Ureter (tissue), 1 donor: ENCODE results near the gene GALNT7. TPM values are rescaled to one million over a fixed set of nuclear protein-coding genes. Genes with fewer than 3 reads are reported as not detected.

Experiments
- DNase-seq: peaks from one replicate; pipeline ENCODE4 v3.0.0-alpha.2; 2020; ENCODE audit warnings: low spot score
- total RNA-seq: library from RNA; stranded (reverse); gene quantifications from one replicate; pipeline ENCODE4 v1.2.4, GENCODE V29; 2023
- donor health status: DM: yes; HTN: yes; CAD: no.

GALNT7 gene
- total RNA-seq, 1 donor from 2014 or later: 49.7 TPM

DNA sequence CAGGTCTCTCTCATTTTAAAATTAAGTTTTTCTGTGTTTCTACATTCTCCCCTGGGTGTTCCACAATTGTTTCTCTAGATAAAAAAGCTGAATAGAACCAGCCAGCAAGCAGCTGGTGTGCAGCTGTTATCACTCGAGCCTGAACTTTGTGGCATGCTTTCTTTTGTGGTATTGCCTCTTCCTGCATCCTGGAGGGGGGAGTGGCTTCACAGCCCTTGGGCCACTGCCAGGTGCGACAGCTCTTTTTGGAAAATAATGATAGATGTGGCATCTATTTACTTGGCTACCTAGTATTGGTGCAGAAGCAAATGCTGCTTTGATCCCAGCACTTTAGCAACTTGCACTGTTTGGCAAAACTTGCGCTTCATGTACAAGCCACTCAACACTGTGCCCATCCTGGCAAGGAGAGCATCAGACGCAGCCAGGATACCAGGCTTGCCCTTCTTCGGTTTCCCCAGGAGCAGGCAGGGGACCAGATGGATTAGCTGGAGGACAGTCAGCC lies 96.1 kb downstream of the GALNT7 start:
- DNase-seq: no peak

DNA sequence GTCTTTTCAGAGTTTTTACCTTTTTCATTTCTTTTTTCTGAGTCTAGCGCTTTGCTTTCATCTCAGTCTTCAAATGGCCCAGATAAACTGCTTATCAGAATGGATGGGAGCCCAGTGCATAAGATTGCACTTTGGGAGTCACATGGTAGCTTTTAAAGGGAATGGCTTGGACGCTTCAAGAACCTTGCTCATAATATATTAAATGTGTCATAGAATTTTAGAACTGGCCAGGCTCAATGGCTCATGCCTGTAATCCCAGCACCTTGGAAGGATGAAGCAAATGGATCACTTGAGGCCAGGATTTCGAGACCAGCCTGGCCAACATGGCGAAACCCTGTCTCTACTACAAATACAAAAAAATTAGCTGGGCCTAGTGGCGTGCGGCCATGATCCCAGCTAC lies 97.1 kb downstream of the GALNT7 start:
- no peak for DNase-seq

DNA sequence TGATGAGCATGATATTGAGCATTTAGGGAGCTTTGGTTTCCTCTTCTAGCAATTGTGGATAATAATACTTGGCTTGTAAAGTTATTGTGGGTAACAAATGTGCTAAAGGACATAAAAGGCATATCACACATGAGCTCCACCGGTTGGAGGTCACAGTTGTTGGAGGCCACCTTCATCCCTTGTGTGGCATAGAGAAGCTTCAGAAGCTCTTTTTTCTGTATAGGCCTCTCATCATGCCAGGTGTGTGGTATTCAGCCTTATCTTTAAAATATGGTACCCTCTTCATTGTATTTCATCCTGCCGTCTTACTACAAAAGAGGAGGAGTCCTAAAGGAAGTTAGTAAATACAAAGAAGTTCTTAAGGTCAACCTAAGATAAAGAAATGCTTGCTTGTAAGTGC lies 99.1 kb downstream of the GALNT7 start:
- no peak for DNase-seq

DNA sequence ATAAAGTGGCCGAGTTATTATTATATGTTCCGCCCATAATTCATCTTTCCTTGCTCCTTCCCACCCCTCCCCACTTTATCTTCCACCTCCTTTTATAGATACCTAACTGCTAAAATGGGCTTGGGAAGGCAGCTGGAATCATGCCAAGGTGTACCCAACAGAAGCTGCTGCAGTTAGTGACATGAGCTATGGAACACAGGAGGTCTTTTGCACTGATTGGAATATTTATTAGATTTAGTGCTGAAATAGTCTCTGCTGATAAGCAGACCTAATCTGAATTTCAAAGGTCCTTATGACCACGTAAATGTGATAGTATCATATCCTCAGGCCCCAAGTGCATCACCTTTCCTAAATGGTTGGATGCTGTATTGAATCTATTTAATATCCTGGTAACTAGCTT lies 100.7 kb downstream of the GALNT7 start:
- DNase-seq: no peak

DNA sequence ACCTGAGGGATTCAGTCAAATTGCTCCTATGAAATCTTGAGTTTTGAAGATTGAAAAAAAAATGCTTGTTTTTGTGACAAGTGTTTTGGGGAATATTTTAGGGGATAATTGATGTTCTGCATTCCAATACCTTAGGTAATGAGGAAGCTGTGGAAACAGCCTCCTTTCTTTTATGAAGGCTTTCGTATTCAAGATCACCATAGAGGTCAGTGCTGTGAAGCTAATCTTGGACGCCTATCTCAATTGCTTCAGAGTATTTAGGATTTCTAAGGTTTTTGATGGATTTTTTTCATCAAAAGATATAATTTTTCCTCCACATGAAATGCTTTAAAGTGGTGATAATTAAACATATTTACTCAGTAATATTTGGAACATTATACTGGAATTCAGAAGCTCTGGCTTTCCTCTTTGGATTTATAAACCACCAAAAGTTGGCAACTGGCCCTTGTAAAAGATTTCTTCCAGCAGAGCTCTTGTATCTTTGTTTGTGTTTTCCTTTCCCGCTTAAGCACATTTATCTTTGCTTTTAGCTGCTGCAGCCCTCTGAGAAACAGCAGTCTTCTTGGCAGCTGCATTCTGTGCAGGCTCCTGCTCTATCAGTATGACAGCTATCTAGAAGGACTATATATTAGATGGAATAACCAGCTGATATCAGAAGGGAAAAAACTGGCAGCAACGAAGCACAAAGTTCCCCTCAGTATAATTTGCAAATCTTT lies 101.9 kb downstream of the GALNT7 start:
- no peak for DNase-seq

DNA sequence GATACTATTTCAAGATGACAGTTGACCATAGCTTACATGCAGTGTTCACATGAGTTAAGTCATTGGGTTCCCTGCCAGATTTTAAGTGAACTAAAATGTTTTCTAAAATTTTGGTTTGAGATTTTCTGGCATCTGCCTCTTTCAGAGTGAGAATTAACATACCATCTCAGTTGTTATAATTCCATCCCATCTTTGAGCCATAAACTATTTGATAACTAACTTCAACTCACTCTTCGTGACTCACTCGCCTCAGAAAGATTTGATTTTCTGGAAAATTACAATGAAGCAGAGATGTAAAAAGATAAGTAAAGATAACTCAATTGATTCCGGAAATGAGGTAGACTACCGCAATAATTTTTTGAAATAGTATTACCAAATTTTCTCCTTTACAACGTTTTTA lies 103.7 kb downstream of the GALNT7 start:
- no peak for DNase-seq

DNA sequence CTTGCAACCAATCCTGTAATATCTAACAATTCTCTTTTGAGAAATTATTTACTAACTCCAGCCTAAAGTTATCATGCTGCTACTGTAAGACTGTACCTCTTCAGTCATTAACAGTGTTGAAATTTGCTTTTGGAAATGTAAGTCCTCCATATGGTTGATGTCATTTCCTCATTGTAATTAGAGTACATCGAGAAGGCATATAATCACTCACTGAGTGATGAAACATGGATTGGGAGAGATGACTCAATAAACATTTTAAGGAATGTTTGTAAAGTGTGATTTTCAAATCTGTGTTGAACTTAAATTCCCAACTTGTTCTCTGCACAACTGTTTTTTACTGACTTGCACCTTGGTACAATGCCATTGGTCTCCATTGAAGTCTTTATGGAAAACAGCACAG lies 104.4 kb downstream of the GALNT7 start:
- no peak for DNase-seq

DNA sequence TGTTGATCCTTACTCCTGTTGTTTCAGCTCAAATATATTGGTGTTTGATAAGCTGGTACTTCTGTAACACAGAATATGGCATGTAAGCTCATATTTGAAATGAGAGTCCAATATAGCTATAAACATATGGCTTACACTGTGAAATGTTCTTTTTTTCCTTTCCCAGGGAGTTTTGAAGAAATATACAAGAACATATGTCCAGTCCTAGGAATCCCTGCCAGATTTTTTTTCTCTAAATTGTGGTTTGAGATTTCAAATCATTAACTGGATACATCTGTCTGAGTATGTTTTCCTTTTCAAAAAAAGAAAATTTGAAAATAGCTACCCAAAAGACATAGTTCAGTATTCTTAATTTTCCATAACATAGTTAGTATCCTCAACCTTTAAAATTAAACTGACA lies 105.3 kb downstream of the GALNT7 start:
- DNase-seq: no peak

DNA sequence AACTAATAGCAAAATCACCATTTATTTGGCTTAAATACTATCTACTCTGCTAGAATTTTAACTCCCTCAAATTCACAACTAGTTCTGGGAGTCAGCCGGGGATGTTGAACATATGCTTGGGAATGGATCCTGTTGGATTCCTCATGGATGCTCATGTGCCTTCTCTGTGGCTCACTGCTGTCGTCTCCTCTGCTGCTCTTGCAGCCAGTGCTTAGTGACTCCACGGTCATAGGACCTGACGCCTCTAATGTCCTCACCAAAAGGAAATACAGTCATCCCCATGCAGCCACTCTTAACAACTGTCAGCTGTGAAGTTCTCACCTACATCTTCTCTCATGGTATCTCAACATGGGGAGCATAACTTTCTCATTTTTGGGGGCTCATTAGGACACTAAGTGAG lies 106.1 kb downstream of the GALNT7 start:
- DNase-seq: no peak

DNA sequence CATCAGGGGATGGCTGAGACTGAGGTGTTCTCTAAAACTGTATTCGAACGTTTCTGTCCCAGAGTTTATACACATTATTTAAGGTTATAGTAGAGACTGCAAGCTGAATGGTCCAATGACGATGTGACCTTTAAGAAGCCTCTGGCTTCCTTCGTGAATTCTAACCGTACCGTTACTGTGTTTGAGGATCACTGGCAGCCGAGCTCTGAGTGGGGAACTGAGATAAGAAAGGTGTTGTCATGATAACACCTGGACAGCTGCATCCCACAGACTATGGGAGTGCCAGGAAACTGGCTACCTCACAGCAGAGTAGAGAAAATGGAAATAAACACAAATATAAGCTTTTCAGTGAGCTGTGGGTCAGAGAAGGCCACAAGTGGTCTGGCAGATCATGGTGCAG lies 106.5 kb downstream of the GALNT7 start:
- no peak for DNase-seq

DNA sequence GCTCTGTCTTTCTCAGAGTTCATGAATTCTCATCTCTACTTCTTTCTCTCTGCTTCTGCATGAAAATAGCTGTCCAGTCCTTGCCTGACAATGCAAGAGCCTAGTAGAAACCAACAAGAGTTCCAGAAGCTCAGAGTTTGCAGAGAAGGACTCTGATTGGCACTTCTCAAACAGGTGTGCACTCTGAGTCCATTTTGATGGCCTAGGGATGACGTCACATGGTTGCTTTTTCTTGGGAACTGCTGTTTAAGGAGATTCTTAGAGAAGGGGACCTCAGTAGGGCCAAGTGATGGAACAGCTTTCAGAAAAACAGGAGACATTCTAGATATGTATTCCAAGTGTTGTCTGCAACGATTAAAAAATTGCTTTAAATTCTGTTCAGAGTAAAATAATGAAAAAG lies 108.7 kb downstream of the GALNT7 start:
- DNase-seq: no peak

DNA sequence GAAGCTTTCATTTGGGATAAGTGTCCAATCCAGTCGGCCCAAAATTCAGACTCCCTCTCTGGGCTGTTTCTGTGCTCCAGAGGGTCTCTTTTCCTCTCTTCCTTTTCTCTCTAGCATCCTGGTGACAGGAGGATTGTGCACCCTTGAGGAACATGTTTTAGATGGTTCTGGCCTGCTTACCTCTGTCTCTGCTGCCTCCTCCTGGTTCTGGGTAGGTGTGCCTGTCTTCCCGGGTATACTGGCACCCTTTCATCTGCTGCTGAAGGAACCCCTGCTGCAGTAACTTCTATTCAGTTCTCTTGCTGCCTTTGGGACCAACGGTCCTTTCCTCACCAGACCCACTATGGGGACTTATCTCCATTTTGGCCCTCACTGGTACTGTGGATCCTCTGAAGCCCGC lies 112.4 kb downstream of the GALNT7 start:
- DNase-seq: no peak

DNA sequence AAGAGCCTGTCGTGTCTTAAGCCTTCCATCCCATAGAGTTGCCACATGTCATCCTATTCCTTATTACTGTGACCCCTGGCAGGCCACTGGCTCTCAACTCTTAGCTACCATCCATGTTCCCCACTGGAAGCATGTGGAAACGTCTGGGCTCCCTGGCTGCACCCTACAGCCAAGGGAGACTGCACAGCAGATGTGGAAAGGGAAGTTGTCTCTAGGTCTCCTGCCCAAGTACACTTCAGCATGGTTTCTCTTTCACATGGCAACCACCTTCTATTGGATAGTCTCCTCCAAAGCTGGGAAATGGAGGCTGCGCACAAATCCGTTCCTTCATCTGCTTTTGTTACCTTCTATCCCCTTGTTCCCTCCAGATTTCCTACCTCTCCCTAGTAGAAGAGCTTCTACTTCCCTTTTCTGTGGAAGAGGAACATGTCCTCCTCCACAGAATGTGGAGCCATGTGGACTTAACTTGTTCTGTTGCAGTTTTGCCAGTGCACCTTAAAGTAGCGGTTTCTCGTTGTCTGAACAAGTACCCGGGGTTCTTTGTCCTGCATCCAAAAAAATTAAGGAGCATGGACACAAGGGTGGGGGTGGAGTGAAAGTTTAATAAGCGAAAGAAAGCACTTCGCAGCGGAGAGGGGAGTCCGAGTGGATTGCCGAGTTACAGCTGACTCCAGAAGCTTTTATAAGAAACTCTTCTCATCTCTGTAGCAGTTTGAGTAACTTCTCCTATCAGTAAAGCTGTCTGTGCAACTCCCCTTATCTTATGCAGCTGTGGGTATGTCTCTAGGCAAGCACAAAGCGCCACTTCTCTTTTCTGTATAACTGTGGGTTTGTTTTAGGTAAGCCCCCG lies 113.0 kb downstream of the GALNT7 start:
- no peak for DNase-seq

DNA sequence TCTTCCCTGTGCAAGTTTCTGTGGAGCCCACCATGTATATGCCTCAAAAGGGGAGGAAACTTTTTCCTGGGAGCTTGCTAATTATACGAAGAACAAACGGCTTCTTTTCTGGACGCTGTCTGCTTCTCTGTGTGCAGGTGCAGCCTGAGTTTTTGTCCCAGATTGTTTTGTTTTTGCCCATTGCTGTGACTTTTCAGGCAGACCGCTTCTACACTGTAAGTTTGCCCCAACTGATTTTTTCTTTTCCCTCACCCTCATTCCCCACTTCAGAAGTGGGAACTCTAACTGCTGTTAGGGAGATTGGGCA lies 113.6 kb downstream of the GALNT7 start:
- DNase-seq: no peak

DNA sequence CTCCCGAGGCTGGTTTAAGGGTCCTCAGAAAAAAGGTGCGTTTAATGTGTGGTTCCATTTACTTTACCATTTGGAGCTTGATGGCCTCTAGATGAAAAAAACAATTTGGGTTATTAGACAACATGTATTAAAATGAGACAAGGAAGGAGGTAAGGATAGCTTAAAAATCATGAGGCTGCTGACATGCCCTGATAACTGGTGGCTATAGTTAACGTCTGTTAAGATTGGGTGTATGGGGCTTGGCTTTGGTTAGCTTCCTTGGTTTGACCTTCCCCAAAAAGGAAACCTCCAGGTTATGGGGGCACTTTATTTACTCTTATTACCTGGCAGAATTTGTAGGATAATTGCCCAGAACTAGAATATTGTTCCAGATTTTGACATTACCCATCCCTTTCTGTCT lies 114.0 kb downstream of the GALNT7 start:
- no peak for DNase-seq

DNA sequence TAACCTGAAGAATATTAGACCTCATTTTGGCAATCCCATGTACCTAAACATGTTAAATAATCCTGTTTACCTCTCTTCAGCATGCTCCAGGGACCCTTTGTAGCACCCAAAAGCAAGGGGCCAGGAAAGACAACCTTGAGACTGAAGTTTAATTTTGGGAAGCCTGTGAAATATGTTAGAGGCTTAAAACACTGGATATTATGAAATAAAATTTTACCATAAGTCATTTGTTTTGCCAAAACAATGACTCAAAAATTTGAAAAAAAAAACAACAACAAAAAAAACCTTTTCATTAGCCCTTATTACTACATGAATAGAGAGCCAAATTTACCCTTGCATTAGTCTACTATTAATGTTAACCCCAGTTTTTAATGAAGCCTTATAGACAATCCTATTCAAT lies 115.9 kb downstream of the GALNT7 start:
- DNase-seq: no peak

DNA sequence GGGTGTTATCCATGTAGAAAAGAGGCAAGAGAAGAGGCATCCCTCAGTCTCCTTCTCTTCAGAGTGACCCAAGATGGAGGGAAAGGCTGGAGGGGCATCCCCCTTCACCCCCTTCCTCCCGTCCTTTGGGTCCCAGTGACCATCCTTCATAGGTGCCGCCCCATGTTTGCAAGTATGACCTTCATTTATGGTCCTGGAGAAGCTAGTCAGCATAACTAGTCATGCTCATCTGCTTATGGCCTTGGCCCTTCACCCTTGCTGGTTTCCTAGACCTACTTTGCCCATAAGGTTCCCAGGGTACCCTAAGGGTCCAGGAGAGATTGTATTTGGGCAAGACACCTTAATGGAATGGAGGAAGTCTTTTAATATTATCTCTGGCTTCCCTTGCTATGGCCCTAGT lies 118.9 kb downstream of the GALNT7 start:
- no peak for DNase-seq

DNA sequence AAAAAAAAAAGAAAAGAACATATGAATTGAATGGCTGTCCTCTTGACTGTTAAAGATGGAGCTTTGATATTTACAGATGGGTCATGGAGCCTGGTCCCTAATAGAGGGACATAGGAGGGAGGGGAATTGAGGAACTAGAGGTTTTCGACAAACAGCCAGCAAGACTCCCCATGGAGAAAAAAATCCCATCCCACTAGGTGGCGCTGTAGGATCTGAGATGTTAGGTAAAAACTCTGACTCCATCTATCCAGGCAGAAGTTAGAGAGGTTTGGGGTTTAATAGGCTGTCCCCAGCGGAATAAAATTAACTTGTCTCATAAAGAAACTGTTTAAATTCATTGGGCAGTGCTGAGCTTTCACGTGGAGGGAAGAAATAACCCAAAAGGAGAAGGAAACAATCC lies 119.7 kb downstream of the GALNT7 start:
- DNase-seq: peak; percentile 58

DNA sequence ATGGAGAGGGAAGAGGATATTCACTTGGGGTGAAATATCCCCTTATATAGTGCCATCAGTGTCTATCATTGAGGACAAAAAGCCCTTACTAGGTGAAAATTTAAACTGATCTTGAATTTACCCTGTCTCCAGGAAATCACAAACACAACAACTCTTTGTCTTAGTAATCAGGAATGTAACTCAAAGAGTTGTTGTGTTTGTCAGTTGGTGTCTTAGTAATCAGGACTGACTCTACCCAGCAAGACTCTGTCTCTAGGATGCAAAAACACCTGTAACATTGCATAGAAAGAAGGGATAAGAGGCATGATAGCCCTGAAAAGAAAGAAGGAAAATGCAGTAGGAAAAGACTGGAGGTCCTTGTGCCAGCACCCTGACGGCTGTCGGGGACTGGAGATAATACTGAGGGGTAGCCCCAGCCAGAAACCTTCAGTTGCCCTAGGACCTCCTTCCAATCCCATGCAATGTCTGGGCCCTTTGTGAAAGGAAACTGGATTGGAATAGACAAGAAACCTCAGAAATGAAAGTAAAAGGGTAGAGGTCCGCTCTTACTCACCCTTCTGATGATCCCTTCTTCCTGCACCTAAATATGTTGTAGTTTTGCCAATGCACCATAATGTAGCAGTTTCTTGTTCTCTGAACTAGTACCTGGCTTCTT lies 120.2 kb downstream of the GALNT7 start:
- no peak for DNase-seq

DNA sequence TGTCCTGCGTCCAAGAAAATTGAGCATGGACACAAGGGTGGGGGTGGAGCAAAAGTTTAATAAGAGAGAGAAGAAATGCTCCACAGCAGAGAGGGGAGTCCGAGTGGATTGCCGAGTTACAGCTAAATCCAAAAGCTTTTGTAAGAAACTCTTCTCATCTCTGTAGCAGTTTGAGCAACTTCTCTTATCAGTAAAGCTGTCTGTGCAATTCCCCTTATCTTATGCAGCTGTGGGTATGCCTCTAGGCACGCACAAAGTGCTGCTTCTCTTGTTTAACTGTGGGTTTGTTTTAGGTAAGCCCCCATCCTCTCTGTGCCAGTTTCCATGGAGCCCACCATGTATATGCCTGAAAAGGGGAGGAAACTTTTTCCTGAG lies 120.7 kb downstream of the GALNT7 start:
- no peak for DNase-seq

DNA sequence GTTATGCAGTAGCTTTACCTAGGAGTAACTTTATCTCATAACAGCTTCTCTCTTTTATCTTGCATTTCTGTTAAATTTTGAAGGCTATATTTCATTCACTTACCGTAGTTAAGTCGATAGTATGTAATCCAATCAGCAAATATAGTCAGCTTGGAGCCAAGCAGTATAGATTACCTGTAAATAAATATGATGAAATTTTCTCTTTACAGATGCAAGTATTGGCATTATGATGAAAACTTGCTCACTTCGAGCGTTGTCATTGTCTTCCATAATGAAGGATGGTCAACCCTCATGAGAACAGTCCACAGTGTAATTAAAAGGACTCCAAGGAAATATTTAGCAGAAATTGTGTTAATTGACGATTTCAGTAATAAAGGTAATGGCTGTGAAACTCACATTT lies 123.3 kb downstream of the GALNT7 start:
- no peak for DNase-seq

DNA sequence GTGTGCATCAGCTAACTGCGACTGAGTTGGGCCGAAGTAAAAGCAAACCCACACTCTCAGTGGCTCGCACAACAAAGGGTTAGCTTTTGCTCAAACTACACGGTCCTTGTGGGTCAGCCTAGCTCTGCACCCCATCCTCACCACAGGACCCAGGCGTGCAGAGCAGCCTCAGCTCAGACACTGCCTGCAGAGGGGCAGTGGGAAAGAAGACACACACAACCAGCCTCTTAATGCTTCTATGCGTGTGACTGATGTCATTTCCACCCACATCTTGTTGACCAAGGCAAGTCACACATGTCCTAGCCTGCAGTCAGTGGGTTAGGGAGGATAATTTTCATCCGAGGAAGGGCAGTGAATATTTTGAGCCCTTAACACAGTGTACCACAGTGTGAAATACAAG lies 125.1 kb downstream of the GALNT7 start:
- no peak for DNase-seq

DNA sequence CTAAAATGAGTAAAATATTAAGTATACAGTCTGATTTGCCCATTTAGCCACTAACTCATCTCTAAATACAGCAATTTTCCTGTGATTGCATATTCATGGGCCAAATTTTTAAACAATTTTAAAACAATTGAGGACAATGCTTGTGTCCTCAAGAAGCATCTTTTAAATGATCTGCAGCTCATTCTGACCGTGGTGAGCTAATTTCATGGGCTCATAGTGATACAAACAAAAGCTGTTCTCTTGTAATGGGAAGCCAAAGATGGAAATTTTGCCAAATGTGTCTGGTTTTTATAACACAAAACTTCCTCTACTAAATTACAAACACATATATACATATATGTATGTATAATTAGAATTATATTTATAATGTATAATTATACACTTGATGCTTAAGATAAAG lies 125.8 kb downstream of the GALNT7 start:
- DNase-seq: no peak
